A673 (cell line): Measurements from ENCODE around the gene PRRT4. TPM values are rescaled to one million over a fixed set of nuclear protein-coding genes. Genes with fewer than 3 reads are reported as not detected.

Experiments used
- BruUV-seq: library from RNA; stranded (reverse); fragments of 400-500 nt; replicated peaks from 2 replicates; lab custom pipeline; 2021; lab: Mats Ljungman, UMichigan
- CTCF ChIA-PET: fragments of 300-600 bp; sonication (Branson Sonifier 250); formaldehyde crosslinking; loops from one replicate; lab custom pipeline; 2022; ENCODE audit warnings: antibody characterized with exemption; lab: Charles Lee
- POLR2A ChIA-PET: fragments of 300-600 bp; sonication (Branson Sonifier 250); formaldehyde crosslinking; loops from one replicate; lab custom pipeline; 2022; ENCODE audit warnings: antibody characterized with exemption; ENCODE audit not compliant: low non-redundant PET; lab: Charles Lee
- DNase-seq: peaks from one replicate; pipeline ENCODE4 v3.0.0-alpha.2; 2015; ENCODE audit warnings: low spot score
- H3K27ac ChIP-seq: fragments of 200-600 bp; sonication (generic); 2 replicates; pipeline ENCODE4 v1.5.1; 2016; ENCODE audit warnings: mixed run types, low read depth, mild to moderate bottlenecking, mixed read lengths, antibody characterized with exemption, low read length; ENCODE audit not compliant: poor library complexity, severe bottlenecking
- H3K27me3 ChIP-seq: fragments of 200-600 bp; sonication (generic); replicated peaks from 2 replicates; pipeline ENCODE4 v1.6.1; 2017; ENCODE audit warnings: mixed run types, low read depth, mild to moderate bottlenecking, mixed read lengths, antibody characterized with exemption, low read length; ENCODE audit not compliant: insufficient read depth, poor library complexity
- H3K36me3 ChIP-seq: fragments of 200-600 bp; sonication (generic); 2 replicates; pipeline ENCODE4 v1.6.1; 2016; ENCODE audit warnings: mixed run types, mild to moderate bottlenecking, mixed read lengths, antibody characterized with exemption, low read length; ENCODE audit not compliant: insufficient read depth, poor library complexity, severe bottlenecking
- H3K4me1 ChIP-seq: fragments of 200-600 bp; sonication (generic); 2 replicates; pipeline ENCODE4 v1.6.1; 2017; ENCODE audit warnings: mixed run types, mild to moderate bottlenecking, mixed read lengths, antibody characterized with exemption, low read length; ENCODE audit not compliant: insufficient read depth, poor library complexity, severe bottlenecking
- H3K4me3 ChIP-seq: fragments of 200-600 bp; sonication (generic); 2 replicates; pipeline ENCODE4 v1.5.1; 2016; ENCODE audit warnings: low read depth, mixed run types, mild to moderate bottlenecking, mixed read lengths, low read length; ENCODE audit not compliant: poor library complexity, severe bottlenecking
- H3K9me3 ChIP-seq: fragments of 200-600 bp; sonication (generic); 2 replicates; pipeline ENCODE4 v1.6.1; 2016; ENCODE audit warnings: mixed run types, low read depth, mild to moderate bottlenecking, mixed read lengths, antibody characterized with exemption, low read length; ENCODE audit not compliant: poor library complexity, severe bottlenecking
- EZH2 ChIP-seq: fragments of 200-600 bp; sonication (generic); IDR thresholded peaks from 2 replicates; pipeline ENCODE4 v1.6.1; 2017; ENCODE audit warnings: borderline replicate concordance, low read depth, mild to moderate bottlenecking, mixed read lengths, antibody characterized with exemption, low read length; ENCODE audit not compliant: poor library complexity, severe bottlenecking
- intact Hi-C: fragments of 100-400 bp; cut with micrococcal nuclease; formaldehyde crosslinking; loops from one replicate; pipeline ENCODE4 v1.10.0; 2022; ENCODE audit not compliant: unreplicated experiment
- total RNA-seq: library from RNA; stranded (reverse); gene quantifications from 2 replicates; pipeline ENCODE4 v1.2.3, GENCODE V29; 2021
- TF ChIP-seq, protein P1 (sequence below): fragments of 300-800, 200-600 bp; sonication (generic); conservative IDR thresholded peaks from 2 replicates; pipeline ENCODE4 v1.5.1; 2017; ENCODE audit warnings: low read depth, mild to moderate bottlenecking, antibody characterized with exemption, low read length, moderate library complexity, mixed read lengths

Gene PRRT4
- total RNA-seq, 1 experiment from 2014 or later: 42.4 TPM

DNA sequence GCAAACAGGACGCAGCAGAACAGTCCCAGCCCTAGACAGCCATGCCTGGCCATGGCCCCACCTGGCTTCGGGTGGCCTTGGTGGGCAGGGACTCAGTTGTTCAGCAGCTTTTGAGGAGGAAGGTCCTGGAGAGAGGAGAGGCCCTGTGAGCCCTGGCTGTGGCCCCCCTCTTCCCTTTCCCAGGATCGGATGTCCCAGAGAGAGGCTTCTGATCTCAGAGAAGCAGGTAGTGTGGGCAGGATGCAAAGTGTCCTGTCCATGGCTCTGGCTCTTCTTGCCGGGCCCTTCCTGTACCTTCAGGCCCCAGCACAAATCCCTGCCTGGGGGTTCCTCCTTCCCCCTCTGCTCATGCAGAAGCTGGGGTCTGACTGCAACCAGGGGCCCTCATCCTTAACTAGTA, 1.6 kb downstream of the PRRT4 start:
- Histone ChIP-seq H3K27me3 (no peaks in the 10 kb centered on the region), H3K4me3 (peak overlapping the region; percentile 81), H3K9me3 (no peaks in the 10 kb centered on the region), H3K27ac (peak overlapping the region; percentile 91), H3K4me1 (peaks cover 32% of the 10 kb centered on the region), H3K36me3 (peaks cover 23% of the 10 kb centered on the region)
- intact Hi-C loops: no loop called here
- CTCF ChIA-PET: no interaction called here
- no TSS peak for BruUV-seq
- POLR2A ChIA-PET: no interaction called here
- TF ChIP-seq EZH2: no peak
- TF ChIP-seq, protein P1, sequence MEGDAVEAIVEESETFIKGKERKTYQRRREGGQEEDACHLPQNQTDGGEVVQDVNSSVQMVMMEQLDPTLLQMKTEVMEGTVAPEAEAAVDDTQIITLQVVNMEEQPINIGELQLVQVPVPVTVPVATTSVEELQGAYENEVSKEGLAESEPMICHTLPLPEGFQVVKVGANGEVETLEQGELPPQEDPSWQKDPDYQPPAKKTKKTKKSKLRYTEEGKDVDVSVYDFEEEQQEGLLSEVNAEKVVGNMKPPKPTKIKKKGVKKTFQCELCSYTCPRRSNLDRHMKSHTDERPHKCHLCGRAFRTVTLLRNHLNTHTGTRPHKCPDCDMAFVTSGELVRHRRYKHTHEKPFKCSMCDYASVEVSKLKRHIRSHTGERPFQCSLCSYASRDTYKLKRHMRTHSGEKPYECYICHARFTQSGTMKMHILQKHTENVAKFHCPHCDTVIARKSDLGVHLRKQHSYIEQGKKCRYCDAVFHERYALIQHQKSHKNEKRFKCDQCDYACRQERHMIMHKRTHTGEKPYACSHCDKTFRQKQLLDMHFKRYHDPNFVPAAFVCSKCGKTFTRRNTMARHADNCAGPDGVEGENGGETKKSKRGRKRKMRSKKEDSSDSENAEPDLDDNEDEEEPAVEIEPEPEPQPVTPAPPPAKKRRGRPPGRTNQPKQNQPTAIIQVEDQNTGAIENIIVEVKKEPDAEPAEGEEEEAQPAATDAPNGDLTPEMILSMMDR: no peak
- DNase-seq: no peak

DNA sequence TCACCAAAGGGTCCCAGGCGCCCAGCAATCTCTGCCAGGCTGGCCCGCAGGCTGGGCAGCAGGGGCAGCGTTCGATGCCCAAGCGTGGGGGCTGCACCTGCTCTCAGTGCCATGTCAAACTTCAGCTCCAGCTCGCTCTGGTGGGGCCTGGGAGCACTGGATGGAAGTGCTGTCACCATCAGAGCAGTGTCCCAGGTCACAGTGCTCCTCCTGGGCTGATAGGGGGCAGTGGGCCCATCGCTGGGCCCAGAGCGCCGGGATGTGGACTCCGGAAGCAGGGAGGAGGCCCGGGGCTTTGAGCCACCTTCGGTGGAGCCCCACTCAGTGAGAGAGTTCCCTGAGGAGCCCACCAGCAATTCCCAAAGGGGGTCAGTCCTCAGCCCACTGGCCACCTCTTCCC, 2.2 kb downstream of the PRRT4 start:
- POLR2A ChIA-PET: no interaction called here
- H3K36me3 ChIP-seq: peaks cover 23% of the 10 kb centered on the region
- H3K27ac ChIP-seq: no peak overlapping the region
- intact Hi-C loops: no loop called here
- no peaks in the 10 kb centered on the region for H3K9me3 ChIP-seq
- BruUV-seq: no TSS peak
- no peaks in the 10 kb centered on the region for H3K27me3 ChIP-seq
- peaks cover 26% of the 10 kb centered on the region for H3K4me1 ChIP-seq
- no peak overlapping the region for H3K4me3 ChIP-seq
- no peak for DNase-seq
- TF ChIP-seq, protein P1: no peak
- TF ChIP-seq EZH2: no peak
- CTCF ChIA-PET: no interaction called here

DNA sequence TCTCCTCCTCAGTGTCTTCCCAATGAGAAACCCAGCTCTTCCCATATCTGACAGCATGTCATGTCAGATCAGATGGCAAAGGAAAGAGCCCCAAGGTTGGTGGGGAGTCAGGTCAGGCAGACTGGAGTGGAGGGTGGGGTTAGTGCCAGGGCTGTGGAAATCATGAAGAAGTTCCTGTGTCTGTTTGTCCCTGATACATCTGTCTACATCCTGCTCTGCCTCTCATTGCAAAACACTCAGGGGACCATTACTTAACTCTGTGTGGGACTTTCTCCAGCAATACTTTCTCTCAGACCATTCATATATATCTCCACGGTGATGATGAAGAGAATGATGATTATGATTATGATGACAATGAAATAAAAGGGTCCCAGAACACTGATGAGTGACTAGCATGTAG, 3.3 kb downstream of the PRRT4 start:
- intact Hi-C loops: no loop called here
- H3K4me3 ChIP-seq: no peak overlapping the region
- peaks cover 23% of the 10 kb centered on the region for H3K36me3 ChIP-seq
- no peak for DNase-seq
- BruUV-seq: TSS peak; percentile 12
- H3K4me1 ChIP-seq: peaks cover 15% of the 10 kb centered on the region
- no peaks in the 10 kb centered on the region for H3K9me3 ChIP-seq
- TF ChIP-seq, protein P1: no peak
- TF ChIP-seq EZH2: no peak
- no peak overlapping the region for H3K27ac ChIP-seq
- ChIA-PET CTCF (no interaction called here), POLR2A (no interaction called here)
- H3K27me3 ChIP-seq: no peaks in the 10 kb centered on the region
